Cardiac muscle cell (in vitro differentiated cells and primary cell): ENCODE results near the gene TNXB. TPM values are rescaled to one million over a fixed set of nuclear protein-coding genes. Genes with fewer than 3 reads are reported as not detected.

Experiments
- DNase-seq, 2 donors: peaks; one replicate each; pipeline versions ENCODE4 v3.0.0 to v3.0.0-alpha.2; 2010 to 2017; ENCODE audit warnings: low read depth in 1 of 2, low spot score in 1 of 2
- H3K27ac ChIP-seq: fragments of 200-600 bp; sonication (generic); 2 replicates; pipeline ENCODE4 v1.5.1; 2016
- H3K27me3 ChIP-seq: fragments of 200-600 bp; sonication (generic); 2 replicates; pipeline ENCODE4 v1.6.0; 2016; ENCODE audit warnings: control low read depth
- H3K36me3 ChIP-seq: fragments of 200-600 bp; sonication (generic); 2 replicates; pipeline ENCODE4 v1.5.1; 2016; ENCODE audit warnings: control low read depth
- H3K4me1 ChIP-seq: fragments of 200-600 bp; sonication (generic); 2 replicates; pipeline ENCODE4 v1.8.1; 2017; ENCODE audit warnings: low read depth, mild to moderate bottlenecking, mixed run types
- H3K4me3 ChIP-seq: fragments of 200-600 bp; sonication (generic); 2 replicates; pipeline ENCODE4 v1.5.1; 2016; ENCODE audit warnings: mild to moderate bottlenecking
- H3K9me3 ChIP-seq: fragments of 200-600 bp; sonication (generic); 2 replicates; pipeline ENCODE4 v1.5.1; 2017; ENCODE audit warnings: low read depth, mild to moderate bottlenecking, control low read depth
- polyA plus RNA-seq: library from polyadenylated mRNA; unstranded; fragments of >200 nt; fragmentation: Nextera tagmentation; extraction: Ambion mirVana; gene quantifications from 2 replicates; pipeline ENCODE4 v1.2.1, GENCODE V29; 2016
- total RNA-seq: library from RNA; depleted of rRNA; stranded (reverse); fragments of >200 nt; gene quantifications from 2 replicates; pipeline ENCODE4 v1.2.3, GENCODE V29; 2016
- TF ChIP-seq, protein P1 (sequence below): IDR thresholded peaks from 2 replicates; pipeline ENCODE4 v1.5.1; 2012; ENCODE audit warnings: low read depth, mild to moderate bottlenecking, low read length

The TNXB gene
- total and polyA plus RNA-seq, 2 experiments from 2014 or later = 0.92 to 9.3 TPM

GRCh38 chr6:32126880-32127279, 17.7 kb upstream of the TNXB start:
- Histone ChIP-seq H3K27ac (peak overlapping the region; percentile 93), H3K36me3 (no peaks in the 10 kb centered on the region), H3K27me3 (no peaks in the 10 kb centered on the region)

GRCh38 chr6:32123681-32124080, 14.5 kb upstream of the TNXB start:
- H3K9me3 ChIP-seq = no peaks in the 10 kb centered on the region
- H3K27ac ChIP-seq = no peak overlapping the region
- no peak for DNase-seq
- peaks cover 11% of the 10 kb centered on the region for H3K4me1 ChIP-seq
- H3K36me3 ChIP-seq = peaks cover 7% of the 10 kb centered on the region
- no peaks in the 10 kb centered on the region for H3K27me3 ChIP-seq
- H3K4me3 ChIP-seq = no peak overlapping the region
- TF ChIP-seq, protein P1, sequence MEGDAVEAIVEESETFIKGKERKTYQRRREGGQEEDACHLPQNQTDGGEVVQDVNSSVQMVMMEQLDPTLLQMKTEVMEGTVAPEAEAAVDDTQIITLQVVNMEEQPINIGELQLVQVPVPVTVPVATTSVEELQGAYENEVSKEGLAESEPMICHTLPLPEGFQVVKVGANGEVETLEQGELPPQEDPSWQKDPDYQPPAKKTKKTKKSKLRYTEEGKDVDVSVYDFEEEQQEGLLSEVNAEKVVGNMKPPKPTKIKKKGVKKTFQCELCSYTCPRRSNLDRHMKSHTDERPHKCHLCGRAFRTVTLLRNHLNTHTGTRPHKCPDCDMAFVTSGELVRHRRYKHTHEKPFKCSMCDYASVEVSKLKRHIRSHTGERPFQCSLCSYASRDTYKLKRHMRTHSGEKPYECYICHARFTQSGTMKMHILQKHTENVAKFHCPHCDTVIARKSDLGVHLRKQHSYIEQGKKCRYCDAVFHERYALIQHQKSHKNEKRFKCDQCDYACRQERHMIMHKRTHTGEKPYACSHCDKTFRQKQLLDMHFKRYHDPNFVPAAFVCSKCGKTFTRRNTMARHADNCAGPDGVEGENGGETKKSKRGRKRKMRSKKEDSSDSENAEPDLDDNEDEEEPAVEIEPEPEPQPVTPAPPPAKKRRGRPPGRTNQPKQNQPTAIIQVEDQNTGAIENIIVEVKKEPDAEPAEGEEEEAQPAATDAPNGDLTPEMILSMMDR = no peak

More at GRCh38 chr6:32126880-32127279, 17.7 kb upstream of the TNXB start:
- Histone ChIP-seq H3K4me1 (peaks cover 18% of the 10 kb centered on the region), H3K4me3 (peak overlapping the region; percentile 57), H3K9me3 (no peaks in the 10 kb centered on the region)
- DNase-seq = no peak
- TF ChIP-seq, protein P1 = no peak

DNA sequence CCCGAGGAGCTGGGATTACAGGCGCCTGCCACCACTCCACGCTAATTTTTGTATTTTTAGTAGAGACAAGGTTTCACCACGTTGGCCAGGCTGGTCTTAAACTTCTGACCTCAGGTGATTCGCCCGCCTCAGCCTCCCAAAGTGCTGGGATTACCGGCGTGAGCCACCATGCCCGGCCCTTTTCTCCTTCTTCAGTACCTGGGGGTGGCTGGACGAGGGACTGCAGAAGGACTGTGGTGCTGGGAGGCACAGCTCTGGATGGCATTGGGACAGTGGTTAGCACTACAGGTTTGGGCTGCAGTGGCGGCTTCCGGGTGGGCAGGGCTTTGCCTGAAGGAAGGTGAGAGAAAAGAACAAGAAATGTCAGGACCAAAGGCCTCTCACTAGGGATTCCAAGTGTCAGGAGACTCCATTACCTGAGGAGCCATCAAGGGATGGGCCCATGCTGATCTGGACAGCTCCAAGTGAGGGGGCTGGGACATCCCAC, 11.5 kb upstream of the TNXB start:
- H3K36me3 ChIP-seq = peaks cover 29% of the 10 kb centered on the region
- H3K27ac ChIP-seq = no peak overlapping the region
- no peaks in the 10 kb centered on the region for H3K27me3 ChIP-seq
- H3K4me1 ChIP-seq = no peaks in the 10 kb centered on the region
- TF ChIP-seq, protein P1 = no peak
- no peaks in the 10 kb centered on the region for H3K9me3 ChIP-seq
- DNase-seq = no peak
- H3K4me3 ChIP-seq = no peak overlapping the region

GRCh38 chr6:32118782-32119628, 9.9 kb upstream of the TNXB start:
- Histone ChIP-seq H3K27me3 (no peaks in the 10 kb centered on the region), H3K4me3 (no peak overlapping the region), H3K4me1 (no peaks in the 10 kb centered on the region), H3K9me3 (no peaks in the 10 kb centered on the region), H3K36me3 (peaks cover 31% of the 10 kb centered on the region), H3K27ac (peak overlapping the region; percentile 69)
- DNase-seq = peak; percentile 86 to 94
- TF ChIP-seq, protein P1 = peak; percentile 98

GRCh38 chr6:32117461-32117860, 8.3 kb upstream of the TNXB start:
- no peaks in the 10 kb centered on the region for H3K9me3 ChIP-seq
- H3K4me1 ChIP-seq = no peaks in the 10 kb centered on the region
- TF ChIP-seq, protein P1 = no peak
- no peak overlapping the region for H3K4me3 ChIP-seq
- no peak overlapping the region for H3K27ac ChIP-seq
- DNase-seq = no peak
- no peaks in the 10 kb centered on the region for H3K27me3 ChIP-seq
- H3K36me3 ChIP-seq = peaks cover 31% of the 10 kb centered on the region
